ENCODE measurements around the gene THOC5. TPM values are rescaled to one million over a fixed set of nuclear protein-coding genes. Genes with fewer than 3 reads are reported as not detected.

THOC5 gene
- total RNA-seq, 2 donors from 2014 or later: 19.9 to 33.5 TPM

- no peak for DNase-seq
- no peak overlapping the region for H3K27ac ChIP-seq
- H3K4me3 ChIP-seq: no peak overlapping the region
- no peak for TF ChIP-seq CTCF (IDR thresholded peaks at IDR 0.05)
- no peaks in the 10 kb centered on the region for H3K4me1 ChIP-seq
- H3K27me3 ChIP-seq: no peaks in the 10 kb centered on the region
- H3K9me3 ChIP-seq: no peaks in the 10 kb centered on the region
- intact Hi-C loops (cut with DNase I): no loop called here
- H3K36me3 ChIP-seq: no peaks in the 10 kb centered on the region
- H3K9ac ChIP-seq (ENCODE audit: low read depth in 2 of 2, low read length in 2 of 2): no peak overlapping the region
Measured at GRCh38 chr22:29464581-29464980, 89.0 kb downstream of the THOC5 start.

- intact Hi-C loops (cut with DNase I): no loop called here
- Histone ChIP-seq H3K27me3 (no peaks in the 10 kb centered on the region), H3K4me1 (no peaks in the 10 kb centered on the region), H3K9me3 (no peaks in the 10 kb centered on the region), H3K36me3 (no peaks in the 10 kb centered on the region), H3K4me3 (no peak overlapping the region), H3K27ac (no peak overlapping the region), H3K9ac (ENCODE audit: low read depth in 2 of 2, low read length in 2 of 2) (no peak overlapping the region)
- DNase-seq: no peak
- TF ChIP-seq CTCF (IDR thresholded peaks at IDR 0.05): no peak
Measured at GRCh38 chr22:29463629-29464028, 89.9 kb downstream of the THOC5 start.

DNA sequence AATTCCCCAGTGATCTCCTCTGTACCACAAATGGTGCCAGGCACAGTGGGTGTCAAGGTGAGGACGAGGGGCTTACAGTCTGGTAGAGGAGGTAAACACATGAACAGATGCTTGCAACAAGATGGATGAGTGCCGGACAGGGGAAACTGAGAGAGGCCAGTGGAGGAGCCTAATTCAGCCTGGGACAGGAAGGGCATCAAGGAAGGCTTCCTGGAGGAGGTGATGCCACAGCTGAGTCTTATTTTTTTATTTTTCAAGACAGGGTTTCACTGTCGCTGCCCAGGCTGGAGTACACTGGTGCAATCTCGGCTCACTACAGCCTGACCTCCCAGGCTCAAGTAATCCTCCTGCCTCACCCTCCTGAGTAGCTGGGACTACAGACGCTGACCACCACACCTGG lies 92.3 kb downstream of the THOC5 start:
- no peak overlapping the region for H3K9ac ChIP-seq (ENCODE audit: low read depth in 2 of 2, low read length in 2 of 2)
- H3K27me3 ChIP-seq: no peaks in the 10 kb centered on the region
- H3K36me3 ChIP-seq: no peaks in the 10 kb centered on the region
- intact Hi-C loops (cut with DNase I): no loop called here
- H3K4me1 ChIP-seq: no peaks in the 10 kb centered on the region
- no peaks in the 10 kb centered on the region for H3K9me3 ChIP-seq
- H3K27ac ChIP-seq: no peak overlapping the region
- TF ChIP-seq CTCF (IDR thresholded peaks at IDR 0.05): no peak
- H3K4me3 ChIP-seq: no peak overlapping the region
- no peak for DNase-seq

- H3K27me3 ChIP-seq: no peaks in the 10 kb centered on the region
- DNase-seq: no peak
- H3K27ac ChIP-seq: no peak overlapping the region
- intact Hi-C loops (cut with DNase I): no loop called here
- H3K9ac ChIP-seq (ENCODE audit: low read depth in 2 of 2, low read length in 2 of 2): no peak overlapping the region
- no peaks in the 10 kb centered on the region for H3K36me3 ChIP-seq
- no peak overlapping the region for H3K4me3 ChIP-seq
- no peaks in the 10 kb centered on the region for H3K4me1 ChIP-seq
- no peaks in the 10 kb centered on the region for H3K9me3 ChIP-seq
- TF ChIP-seq CTCF (IDR thresholded peaks at IDR 0.05): no peak
Measured at GRCh38 chr22:29459773-29460172, 93.8 kb downstream of the THOC5 start.

DNA sequence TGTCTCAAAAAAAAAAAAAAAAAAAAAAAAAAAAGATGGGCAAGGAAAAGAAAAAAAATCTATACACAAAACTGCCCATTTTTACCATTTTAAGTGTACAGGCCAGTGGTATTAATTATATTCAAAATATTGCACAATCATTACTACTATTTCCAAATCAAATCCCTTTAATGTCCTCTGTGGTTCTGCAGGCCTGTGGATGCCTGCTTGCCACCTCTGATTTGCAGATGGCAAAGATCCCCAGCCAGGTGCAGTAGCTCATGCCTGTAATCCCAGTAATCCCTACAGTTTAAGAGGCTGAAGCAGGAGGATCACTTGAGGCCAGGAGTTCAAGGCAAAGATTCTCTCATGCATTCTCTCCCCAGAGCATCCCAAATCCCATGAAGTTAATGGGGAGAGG lies 95.0 kb downstream of the THOC5 start:
- intact Hi-C loops (cut with DNase I): no loop called here
- H3K27me3 ChIP-seq: no peaks in the 10 kb centered on the region
- no peak overlapping the region for H3K27ac ChIP-seq
- no peak overlapping the region for H3K9ac ChIP-seq (ENCODE audit: low read depth in 2 of 2, low read length in 2 of 2)
- H3K9me3 ChIP-seq: no peaks in the 10 kb centered on the region
- DNase-seq: no peak
- H3K4me3 ChIP-seq: no peak overlapping the region
- TF ChIP-seq CTCF (IDR thresholded peaks at IDR 0.05): no peak
- H3K36me3 ChIP-seq: no peaks in the 10 kb centered on the region
- no peaks in the 10 kb centered on the region for H3K4me1 ChIP-seq

GRCh38 chr22:29457730-29458129 lies 95.8 kb downstream of the THOC5 start:
- Histone ChIP-seq H3K36me3 (no peaks in the 10 kb centered on the region), H3K4me1 (no peaks in the 10 kb centered on the region), H3K27me3 (no peaks in the 10 kb centered on the region), H3K9me3 (no peaks in the 10 kb centered on the region), H3K27ac (no peak overlapping the region), H3K4me3 (no peak overlapping the region), H3K9ac (ENCODE audit: low read depth in 2 of 2, low read length in 2 of 2) (no peak overlapping the region)
- intact Hi-C loops (cut with DNase I): no loop called here
- TF ChIP-seq CTCF (IDR thresholded peaks at IDR 0.05): no peak
- DNase-seq: peak; percentile 24
